ENCODE data around the gene USP21. TPM values are rescaled to one million over a fixed set of nuclear protein-coding genes. Genes with fewer than 3 reads are reported as not detected.
A peak's percentile ranks its signal among the peaks of the same experiment; 100 is the strongest.

The USP21 gene
- total and polyA plus RNA-seq, 9 of the 15 experiments (the other 6 are each of a cell fraction or from before 2014, with no cell fraction given) = 4.9 to 52.4 (median 21.6) TPM

DNA sequence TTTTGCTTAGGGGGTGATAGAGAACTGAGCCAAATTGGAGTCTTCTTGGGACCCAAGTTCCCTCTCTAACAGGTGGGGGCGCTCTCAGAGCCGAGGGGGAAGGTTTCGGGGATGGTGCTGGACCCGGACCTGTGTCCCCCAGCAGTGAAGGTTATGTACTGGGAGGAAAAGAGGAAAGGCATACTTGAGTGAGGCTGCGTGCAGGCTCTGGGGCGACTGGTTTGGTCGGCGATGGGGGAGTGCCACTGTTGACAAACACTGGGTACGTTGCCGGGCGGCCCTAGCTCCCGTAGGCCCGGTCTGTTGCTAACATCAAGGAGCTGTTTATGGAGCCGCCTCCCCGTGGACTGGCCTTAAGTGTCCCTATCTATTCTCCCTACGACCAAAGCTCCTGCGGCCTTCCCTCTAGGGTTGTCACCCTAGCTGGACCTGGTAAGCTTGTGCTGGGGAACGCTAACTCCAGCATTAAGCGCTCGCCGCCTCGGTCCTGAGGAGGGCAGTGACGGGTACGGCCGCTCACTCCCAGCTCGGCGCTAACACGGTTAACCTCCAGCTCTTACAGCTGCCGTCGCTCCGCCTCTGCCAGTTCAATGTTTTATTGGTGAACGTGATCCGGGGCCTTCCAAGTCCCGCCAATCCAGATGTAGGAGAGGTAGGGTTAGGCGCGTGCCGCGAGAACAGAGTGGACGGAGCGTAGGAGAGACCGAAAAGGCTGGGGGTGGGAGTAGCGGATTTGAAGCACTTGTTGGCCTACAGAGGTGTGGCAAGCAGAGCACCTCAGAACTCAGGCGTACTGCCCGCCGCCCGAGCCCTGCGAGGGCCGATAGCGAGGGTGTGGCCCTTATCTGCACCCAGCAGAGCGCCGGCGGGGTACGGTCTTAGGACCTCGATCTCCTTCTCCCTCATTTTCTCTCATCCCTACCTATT is 6.7 kb downstream of the USP21 start, which contains the start of gene PPOX (continued):
- TF ChIP-seq CHD2 (IDR thresholded peaks at IDR 0.05; ENCODE audit: low read depth, low read length) (peak; percentile 96), SIX5 (IDR thresholded peaks at IDR 0.05; ENCODE audit: borderline replicate concordance in 1 of 2, insufficient read depth in 1 of 2, low read depth in 1 of 2, low read length in 2 of 2) (no peak), DPF2 (IDR thresholded peaks at IDR 0.05) (peak; percentile 98), MTA2 (IDR thresholded peaks at IDR 0.05; ENCODE audit: low read depth) (peak; percentile 98), ZNF699 (CRISPR knock-in tag; IDR thresholded peaks at IDR 0.05; ENCODE audit: insufficient replicate concordance) (no peak), RBM17 (IDR thresholded peaks at IDR 0.05; ENCODE audit: borderline replicate concordance, low read depth, low read length) (no peak), PTBP1 (IDR thresholded peaks at IDR 0.05; ENCODE audit: low read depth, low read length) (no peak), ZC3H4 (CRISPR knock-in tag; IDR thresholded peaks at IDR 0.05; ENCODE audit: borderline replicate concordance) (peak; percentile 83; the same call in 1 of the 2 replicates), ZNF79 (CRISPR knock-in tag; IDR thresholded peaks at IDR 0.05; ENCODE audit: low read depth) (no peak), NFATC3 (IDR thresholded peaks at IDR 0.05) (no peak), GABPB2 (CRISPR knock-in tag; conservative IDR thresholded peaks at IDR 0.05) (no peak), DACH1 (IDR thresholded peaks at IDR 0.05; ENCODE audit: partially characterized antibody) (peak; percentile 47)
- TF ChIP-seq, protein P1, sequence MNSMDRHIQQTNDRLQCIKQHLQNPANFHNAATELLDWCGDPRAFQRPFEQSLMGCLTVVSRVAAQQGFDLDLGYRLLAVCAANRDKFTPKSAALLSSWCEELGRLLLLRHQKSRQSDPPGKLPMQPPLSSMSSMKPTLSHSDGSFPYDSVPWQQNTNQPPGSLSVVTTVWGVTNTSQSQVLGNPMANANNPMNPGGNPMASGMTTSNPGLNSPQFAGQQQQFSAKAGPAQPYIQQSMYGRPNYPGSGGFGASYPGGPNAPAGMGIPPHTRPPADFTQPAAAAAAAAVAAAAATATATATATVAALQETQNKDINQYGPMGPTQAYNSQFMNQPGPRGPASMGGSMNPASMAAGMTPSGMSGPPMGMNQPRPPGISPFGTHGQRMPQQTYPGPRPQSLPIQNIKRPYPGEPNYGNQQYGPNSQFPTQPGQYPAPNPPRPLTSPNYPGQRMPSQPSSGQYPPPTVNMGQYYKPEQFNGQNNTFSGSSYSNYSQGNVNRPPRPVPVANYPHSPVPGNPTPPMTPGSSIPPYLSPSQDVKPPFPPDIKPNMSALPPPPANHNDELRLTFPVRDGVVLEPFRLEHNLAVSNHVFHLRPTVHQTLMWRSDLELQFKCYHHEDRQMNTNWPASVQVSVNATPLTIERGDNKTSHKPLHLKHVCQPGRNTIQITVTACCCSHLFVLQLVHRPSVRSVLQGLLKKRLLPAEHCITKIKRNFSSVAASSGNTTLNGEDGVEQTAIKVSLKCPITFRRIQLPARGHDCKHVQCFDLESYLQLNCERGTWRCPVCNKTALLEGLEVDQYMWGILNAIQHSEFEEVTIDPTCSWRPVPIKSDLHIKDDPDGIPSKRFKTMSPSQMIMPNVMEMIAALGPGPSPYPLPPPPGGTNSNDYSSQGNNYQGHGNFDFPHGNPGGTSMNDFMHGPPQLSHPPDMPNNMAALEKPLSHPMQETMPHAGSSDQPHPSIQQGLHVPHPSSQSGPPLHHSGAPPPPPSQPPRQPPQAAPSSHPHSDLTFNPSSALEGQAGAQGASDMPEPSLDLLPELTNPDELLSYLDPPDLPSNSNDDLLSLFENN (IDR thresholded peaks at IDR 0.05; ENCODE audit: low read depth in 2 of 2, low read length in 2 of 2) = peak in 1 of 2 experiments; percentile 98; a peak in 2 of 4 replicates
- TF ChIP-seq, protein P2, sequence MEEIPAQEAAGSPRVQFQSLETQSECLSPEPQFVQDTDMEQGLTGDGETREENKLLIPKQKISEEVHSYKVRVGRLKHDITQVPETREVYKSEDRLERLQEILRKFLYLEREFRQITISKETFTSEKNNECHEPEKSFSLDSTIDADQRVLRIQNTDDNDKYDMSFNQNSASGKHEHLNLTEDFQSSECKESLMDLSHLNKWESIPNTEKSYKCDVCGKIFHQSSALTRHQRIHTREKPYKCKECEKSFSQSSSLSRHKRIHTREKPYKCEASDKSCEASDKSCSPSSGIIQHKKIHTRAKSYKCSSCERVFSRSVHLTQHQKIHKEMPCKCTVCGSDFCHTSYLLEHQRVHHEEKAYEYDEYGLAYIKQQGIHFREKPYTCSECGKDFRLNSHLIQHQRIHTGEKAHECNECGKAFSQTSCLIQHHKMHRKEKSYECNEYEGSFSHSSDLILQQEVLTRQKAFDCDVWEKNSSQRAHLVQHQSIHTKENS (CRISPR knock-in tag; IDR thresholded peaks at IDR 0.05) = no peak
- TF ChIP-seq, protein P3, sequence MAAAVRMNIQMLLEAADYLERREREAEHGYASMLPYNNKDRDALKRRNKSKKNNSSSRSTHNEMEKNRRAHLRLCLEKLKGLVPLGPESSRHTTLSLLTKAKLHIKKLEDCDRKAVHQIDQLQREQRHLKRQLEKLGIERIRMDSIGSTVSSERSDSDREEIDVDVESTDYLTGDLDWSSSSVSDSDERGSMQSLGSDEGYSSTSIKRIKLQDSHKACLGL (CRISPR knock-in tag; IDR thresholded peaks at IDR 0.05; ENCODE audit: borderline replicate concordance, poor library complexity, severe bottlenecking) = no peak
- TF ChIP-seq, protein P4, sequence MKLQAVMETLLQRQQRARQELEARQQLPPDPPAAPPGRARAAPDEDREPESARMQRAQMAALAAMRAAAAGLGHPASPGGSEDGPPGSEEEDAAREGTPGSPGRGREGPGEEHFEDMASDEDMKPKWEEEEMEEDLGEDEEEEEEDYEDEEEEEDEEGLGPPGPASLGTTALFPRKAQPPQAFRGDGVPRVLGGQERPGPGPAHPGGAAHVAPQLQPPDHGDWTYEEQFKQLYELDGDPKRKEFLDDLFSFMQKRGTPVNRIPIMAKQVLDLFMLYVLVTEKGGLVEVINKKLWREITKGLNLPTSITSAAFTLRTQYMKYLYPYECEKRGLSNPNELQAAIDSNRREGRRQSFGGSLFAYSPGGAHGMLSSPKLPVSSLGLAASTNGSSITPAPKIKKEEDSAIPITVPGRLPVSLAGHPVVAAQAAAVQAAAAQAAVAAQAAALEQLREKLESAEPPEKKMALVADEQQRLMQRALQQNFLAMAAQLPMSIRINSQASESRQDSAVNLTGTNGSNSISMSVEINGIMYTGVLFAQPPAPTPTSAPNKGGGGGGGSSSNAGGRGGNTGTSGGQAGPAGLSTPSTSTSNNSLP (IDR thresholded peaks at IDR 0.05; ENCODE audit: borderline replicate concordance, low read depth, low read length) = peak; percentile 32; the same call in 1 of the 2 replicates
